Head of caudate nucleus (tissue), 42 donors: ENCODE data around the gene MSH6.

Experiments used
- DNase-seq, 42 donors: peaks; one replicate each; pipeline versions ENCODE4 v3.0.0 to v3.0.0-alpha.2; 2020 to 2021; ENCODE audit warnings: mixed read lengths in 7 of 42
- intact Hi-C: fragments of 100-400 bp; cut with DNase I; formaldehyde crosslinking; loops from one replicate; pipeline ENCODE4 v1.15.0; 2022

MSH6 gene

DNA sequence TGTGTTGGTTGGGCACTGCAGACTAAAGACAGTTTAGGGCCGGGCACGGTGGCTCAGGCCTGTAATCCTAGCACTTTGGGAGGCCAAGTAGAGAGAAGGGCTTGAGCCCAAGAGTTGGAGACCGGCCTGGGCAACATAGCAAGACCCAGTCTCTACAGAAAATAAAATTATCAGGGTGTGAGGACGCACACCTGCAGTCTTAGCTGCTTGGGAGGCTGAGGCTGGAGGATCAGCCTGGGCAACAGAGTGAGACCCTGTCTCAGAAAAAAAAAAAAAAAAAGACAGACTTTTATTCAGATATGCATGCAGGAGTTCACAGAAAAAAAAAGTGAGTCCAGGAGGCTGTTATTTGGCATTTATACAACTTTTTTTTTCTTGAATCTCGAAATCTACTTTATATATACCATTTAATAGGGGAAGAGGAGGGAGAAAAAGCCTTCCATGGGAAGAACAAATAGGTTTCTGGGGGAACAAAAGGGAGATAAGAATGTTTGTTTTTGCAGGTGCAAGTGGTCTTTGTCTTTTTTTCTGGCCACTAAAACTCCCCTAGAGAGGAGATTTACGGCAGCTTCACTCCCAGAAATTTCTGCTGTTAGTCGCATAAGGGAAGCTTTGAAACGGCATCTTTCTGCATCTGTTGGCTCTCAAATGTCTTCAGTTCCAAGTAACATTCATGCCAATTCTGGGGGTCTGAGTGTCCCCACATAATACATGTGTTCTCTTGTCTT lies 4.1 kb upstream of the MSH6 start:
- intact Hi-C loops, result no loop called here
- no peak for DNase-seq

- intact Hi-C loops, result no loop called here
- DNase-seq, result no peak
These were observed 3.5 kb upstream of the MSH6 start for GRCh38 chr2:47779426-47779790.

- intact Hi-C loops, result no loop called here
- no peak for DNase-seq
These were observed 619 bp upstream of the MSH6 start for GRCh38 chr2:47782381-47782670.

- DNase-seq, result peak in 41 of 42 donors; percentile 12 to 81 (median 55)
- intact Hi-C loops, result loop anchor here (1.0 kb wide), 1 partner anchor 123 kb away; the partner anchor contains the start of gene FBXO11
These were observed 774 bp downstream of the MSH6 start for GRCh38 chr2:47783486-47784351.

- intact Hi-C loops, result no loop called here
- peak in 16 of 42 donors; percentile 5 to 54 (median 15) for DNase-seq
These were observed 1.5 kb downstream of the MSH6 start for GRCh38 chr2:47784352-47784851.

GRCh38 chr2:47785986-47786385 lies 3.0 kb downstream of the MSH6 start:
- intact Hi-C loops, result no loop called here
- peak in 1 of 42 donors; percentile 18 for DNase-seq

- intact Hi-C loops, result no loop called here
- DNase-seq, result no peak
These were observed 13.2 kb downstream of the MSH6 start for GRCh38 chr2:47796090-47796697.

GRCh38 chr2:47798631-47799030 lies 15.7 kb downstream of the MSH6 start:
- DNase-seq, result no peak
- intact Hi-C loops, result no loop called here

GRCh38 chr2:47799031-47799609 lies 16.2 kb downstream of the MSH6 start:
- DNase-seq, result no peak
- intact Hi-C loops, result no loop called here

- no peak for DNase-seq
- intact Hi-C loops, result no loop called here
These were observed 18.2 kb downstream of the MSH6 start for GRCh38 chr2:47801118-47801517.

DNA sequence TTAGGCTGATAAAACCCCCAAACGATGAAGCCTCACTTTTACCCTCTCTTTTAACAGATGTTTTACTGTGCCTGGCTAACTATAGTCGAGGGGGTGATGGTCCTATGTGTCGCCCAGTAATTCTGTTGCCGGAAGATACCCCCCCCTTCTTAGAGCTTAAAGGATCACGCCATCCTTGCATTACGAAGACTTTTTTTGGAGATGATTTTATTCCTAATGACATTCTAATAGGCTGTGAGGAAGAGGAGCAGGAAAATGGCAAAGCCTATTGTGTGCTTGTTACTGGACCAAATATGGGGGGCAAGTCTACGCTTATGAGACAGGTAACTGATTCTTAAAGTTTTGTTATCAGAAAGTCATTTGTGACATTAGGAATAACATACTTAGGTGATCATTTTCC lies 20.4 kb downstream of the MSH6 start:
- intact Hi-C loops, result no loop called here
- DNase-seq, result no peak

- no peak for DNase-seq
- intact Hi-C loops, result no loop called here
These were observed 20.8 kb downstream of the MSH6 start for GRCh38 chr2:47803770-47804169.

- intact Hi-C loops, result no loop called here
- DNase-seq, result no peak
These were observed 22.9 kb downstream of the MSH6 start for GRCh38 chr2:47805850-47806249.

DNA sequence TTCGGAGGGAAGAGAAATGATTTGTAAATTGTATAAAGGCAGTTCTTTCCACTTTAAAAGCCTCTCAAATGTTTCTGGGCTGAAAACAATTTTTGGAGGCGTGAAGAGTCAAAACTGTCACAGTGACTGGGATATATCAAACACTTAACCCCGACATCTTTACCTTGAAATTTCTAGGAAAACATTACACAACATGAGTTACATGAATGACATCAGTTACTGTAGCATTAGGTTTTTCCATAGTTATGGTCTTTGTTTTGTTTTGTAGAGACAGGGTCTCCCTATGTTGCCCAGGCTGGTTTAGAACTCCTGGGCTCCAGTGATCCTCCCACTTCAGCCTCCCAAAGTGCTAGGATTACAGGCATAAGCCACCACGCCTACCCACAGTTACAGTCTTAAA lies 25.7 kb downstream of the MSH6 start:
- DNase-seq, result no peak
- intact Hi-C loops, result no loop called here

- DNase-seq, result no peak
- intact Hi-C loops, result no loop called here
These were observed 27.0 kb downstream of the MSH6 start for GRCh38 chr2:47809903-47810302.

DNA sequence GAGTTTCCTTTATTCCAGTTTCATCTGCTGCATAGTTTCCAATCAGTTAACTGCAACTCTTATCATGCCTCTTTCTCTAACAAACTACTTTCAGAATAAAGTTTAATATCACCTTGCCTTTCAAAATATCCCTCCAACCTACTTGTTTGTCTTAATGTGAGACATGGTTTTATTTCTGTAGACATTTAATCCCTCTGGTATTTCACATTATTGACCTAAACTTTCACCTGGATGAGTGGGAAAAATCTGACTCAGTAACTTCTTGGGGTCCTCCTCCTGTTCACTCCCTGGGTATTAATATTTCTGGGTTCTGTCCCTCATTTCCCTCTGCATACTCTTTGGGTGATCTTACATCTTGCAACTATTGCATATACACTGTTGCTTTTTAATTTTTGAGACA lies 27.9 kb downstream of the MSH6 start:
- DNase-seq, result no peak
- intact Hi-C loops, result no loop called here

GRCh38 chr2:47811668-47812067 lies 28.7 kb downstream of the MSH6 start:
- DNase-seq, result no peak
- intact Hi-C loops, result no loop called here

GRCh38 chr2:47815764-47816163 lies 32.8 kb downstream of the MSH6 start:
- no peak for DNase-seq

GRCh38 chr2:47818777-47819176 lies 35.8 kb downstream of the MSH6 start:
- no peak for DNase-seq
- intact Hi-C loops, result no loop called here

More at GRCh38 chr2:47815764-47816163, 32.8 kb downstream of the MSH6 start:
- intact Hi-C loops, result no loop called here

- intact Hi-C loops, result no loop called here
- DNase-seq, result no peak
These were observed 36.9 kb downstream of the MSH6 start for GRCh38 chr2:47819834-47820233.
